AG20443 (cell line): Measurements from ENCODE around the gene TLR7.

ENCODE experiments used
- DNase-seq: peaks from one replicate; pipeline ENCODE4 v3.0.0; 2012; ENCODE audit warnings: low spot score, mixed read lengths

The TLR7 gene

DNA sequence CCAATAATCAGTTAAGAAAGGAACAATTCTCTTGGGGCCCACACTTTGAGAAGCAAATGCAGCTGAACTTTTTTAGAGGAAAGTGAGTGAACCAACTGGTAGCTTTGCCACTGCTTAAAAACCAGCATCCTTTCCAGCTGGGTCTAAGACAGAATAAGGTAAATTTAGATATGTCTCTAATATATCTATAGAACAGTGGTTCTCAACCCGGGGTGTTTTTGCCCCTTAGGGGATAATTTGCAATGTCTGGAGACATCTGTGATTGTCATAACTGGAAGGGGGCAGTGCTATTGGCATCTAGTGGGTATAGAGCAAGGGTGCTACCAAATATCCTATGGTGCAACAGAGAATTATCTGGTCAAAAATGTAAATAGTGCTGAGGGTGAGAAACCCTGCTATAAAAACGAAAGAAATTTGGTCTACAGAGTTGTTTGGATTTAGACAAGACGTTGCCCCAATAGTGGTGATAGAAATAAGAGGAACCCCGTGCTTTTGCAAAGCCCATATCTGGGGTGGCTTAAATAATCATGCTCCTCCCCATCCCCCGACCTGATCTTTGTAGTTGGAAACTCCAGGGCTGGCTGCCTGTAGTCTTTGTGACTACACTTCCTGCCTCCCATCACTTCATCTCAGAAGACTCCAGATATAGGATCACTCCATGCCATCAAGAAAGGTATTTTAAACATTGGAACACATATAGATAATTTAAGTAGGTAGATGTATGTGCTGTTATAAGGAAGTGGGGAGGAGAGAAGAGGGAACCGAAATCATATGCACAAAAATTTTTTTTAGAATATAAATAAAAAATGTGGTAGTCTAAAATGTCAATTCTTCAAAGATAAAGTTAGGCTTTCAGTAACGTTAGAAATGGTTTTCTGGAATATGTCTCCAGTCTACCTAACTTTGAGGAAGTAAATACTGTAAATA is at the start of gene TLR7:
Gene TLR7, plus strand, starts transcription at position 622 of the 927 bp plus-strand sequence. CDS start 507 bp downstream, outside the sequence.
- DNase-seq: no peak

DNA sequence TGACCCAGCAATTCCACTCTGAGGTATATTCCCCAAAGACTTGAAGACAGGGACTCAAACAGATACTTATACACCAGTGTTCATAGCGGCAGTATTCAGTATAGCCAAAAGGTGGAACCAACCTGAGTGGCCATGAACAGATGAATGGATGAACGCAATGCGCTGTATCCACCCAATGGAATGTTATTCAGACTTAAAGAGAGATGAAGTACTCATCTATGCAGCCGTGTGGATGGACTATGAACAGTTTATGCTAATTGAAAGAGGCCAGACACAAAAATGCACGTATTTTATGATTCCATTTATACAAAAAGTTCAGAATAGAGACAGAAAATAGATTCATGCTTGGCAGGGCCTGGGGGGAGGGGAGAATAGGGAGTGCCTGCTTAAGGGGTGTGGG is 49.3 kb upstream of the TLR7 start:
- no peak for DNase-seq

DNA sequence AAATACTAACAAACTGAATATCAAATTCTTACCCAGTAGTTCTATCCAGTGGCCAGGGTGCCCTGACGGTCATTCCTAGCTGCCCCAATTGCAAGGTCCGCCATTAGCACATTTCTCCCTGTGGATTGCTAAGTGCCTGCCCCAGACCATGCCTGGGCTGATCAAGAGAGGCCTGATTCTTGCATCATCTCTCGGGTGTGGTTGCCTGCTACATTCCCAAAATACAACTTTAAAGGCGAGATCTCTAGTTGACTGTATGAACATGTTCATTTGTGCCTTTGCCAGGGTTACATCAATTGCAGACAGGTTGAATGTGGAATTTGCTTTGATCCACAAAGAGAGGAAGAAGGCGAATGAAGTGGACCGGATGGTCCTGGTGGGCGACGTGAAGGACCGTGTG is 47.6 kb upstream of the TLR7 start:
- DNase-seq: no peak

DNA sequence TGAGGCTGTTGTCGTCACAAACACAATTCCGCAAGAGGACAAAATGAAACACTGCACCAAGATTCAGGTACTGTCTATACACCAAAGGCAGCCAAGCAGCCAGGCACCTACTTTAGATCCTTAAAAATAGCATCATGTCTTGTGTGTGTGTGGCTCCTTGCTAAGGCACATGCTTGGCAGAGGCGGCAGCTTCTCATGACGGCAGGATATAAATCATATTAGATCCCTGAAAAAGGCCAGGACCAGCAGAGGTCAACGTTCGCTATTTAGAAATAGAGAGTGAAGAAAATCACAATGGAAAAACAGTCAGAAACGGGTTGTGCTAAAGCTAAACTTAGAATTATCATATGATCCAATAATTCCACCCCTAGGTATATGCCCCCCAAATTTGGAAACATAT is 46.1 kb upstream of the TLR7 start:
- DNase-seq: no peak

DNA sequence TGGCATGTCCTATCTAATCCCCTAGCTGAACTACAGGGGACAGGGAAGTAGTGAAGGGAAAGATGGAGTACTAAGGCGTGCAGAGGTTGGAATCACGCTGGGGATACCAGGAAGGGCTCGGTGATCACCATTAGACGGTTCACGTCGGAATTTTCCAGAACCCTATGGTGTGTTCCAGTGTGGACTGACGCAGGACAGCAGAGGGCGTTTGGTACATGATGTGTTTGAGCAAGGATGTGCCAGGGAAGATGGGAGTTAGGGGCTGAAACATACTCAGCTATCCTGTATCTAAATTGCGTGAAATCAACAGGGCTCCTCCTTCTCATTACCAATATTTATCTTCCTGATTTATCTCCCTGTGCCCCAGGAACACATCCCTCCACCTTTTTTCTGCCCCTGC is 41.9 kb upstream of the TLR7 start:
- DNase-seq: no peak

DNA sequence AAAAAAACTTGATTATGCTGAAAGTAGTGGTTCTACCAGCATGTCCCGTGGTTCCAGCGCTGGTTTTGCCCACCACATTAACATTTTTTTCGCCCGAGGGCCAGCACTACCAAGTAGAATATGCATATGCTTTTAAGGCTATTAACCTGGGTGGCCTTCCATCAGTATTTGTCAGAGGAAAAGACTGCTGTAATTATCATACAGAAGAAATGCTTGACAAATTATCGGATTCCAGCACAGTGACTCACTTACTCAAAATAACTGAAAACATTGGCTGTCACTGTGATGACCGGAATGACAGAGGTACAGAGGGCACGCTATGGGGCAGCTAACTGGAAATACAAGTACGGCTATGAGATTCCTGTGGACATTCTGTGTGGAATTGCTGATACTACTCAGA is 41.1 kb upstream of the TLR7 start:
- DNase-seq: no peak

DNA sequence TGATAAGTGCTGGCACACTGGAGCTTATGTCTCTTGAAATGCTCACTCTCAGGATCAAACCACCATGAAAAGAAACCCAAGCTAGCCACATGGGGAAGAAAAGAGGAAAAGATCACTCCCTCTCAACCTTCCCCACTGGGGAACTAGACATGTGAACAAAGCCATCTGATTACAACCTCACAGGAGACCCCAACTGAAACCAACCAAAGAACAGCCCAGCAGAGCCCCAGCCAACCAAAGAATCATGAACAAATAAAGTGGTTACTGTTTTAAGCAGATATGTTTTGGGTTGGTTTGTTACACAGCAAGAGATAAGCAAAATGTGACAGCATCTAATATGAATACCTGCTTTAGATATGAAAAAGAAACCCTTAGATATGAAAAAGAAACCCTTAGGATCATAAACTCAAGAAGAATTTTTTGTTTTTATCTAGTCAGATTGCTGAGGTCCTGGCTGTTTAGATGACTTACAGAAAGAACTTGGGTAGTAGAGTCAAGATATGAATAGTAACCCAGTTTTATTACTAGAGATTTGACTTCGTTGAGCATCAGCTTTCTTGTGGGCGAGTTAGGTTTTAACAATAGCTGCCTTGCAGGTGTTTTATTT is 23.7 kb upstream of the TLR7 start:
- DNase-seq: no peak

DNA sequence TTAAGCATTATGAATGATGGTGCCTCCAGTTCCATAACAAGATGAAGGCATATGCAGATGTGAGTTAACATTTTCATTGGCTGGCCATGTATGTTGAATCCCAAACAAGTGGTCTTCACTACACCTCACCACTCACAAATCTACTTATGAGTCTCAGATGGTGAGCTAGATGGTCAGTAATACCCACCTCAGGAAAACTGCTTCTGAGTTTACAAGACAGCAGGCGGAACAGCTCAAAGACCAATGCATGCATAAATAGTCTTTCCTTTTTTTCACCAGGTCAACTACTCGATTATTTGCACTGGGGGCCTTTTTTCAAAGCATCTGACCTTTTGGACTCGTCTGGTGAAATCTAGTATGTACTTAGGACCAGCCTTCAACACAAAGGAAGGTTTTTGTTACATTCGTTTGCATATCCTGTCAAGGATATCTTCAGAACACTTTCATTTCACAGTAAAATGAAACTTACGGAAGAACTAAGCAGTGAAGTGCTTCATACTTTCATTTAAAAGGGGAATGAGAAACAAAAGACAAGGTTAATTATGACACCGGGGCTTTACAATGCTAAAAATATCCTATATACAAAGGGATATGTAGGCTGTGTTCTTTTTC is 23.1 kb upstream of the TLR7 start:
- no peak for DNase-seq

DNA sequence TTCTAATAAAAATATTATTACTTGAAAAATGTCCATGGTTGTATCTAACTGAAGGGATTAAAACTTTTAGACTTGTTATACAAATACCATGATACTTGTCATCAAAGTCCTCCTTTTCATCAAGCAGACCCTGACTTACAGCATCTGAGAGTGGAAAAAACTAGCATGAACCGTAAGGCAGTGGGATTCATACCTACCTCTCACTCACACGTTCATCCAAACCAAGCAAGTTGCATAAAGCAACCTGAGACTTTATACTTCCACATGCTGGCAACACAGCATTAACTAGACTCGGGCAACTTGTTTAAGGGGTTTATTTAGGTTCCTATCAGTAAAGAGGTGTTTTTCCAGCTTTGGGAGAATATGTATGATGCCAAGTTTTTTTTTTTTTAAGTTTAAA is 22.6 kb upstream of the TLR7 start:
- DNase-seq: no peak

DNA sequence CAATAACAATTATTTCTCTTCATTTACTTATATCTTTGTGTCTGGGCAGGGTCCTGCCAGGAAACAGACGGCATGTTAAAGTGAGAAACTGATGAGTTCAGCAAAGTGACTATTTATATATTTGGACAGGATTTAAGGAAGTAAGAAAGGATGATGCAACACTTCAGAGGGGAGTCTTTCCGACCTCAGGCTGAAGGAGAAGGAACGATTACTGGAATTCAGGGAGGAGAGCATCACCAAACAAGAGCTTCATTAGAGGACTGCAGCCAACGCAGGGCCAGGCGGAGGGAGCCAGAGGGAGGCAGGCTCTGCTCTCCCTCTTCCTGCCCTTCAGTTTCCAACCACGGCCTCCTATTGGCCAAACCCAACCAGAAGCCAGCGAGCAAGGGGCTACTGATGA is 1.5 kb upstream of the TLR7 start:
- no peak for DNase-seq

DNA sequence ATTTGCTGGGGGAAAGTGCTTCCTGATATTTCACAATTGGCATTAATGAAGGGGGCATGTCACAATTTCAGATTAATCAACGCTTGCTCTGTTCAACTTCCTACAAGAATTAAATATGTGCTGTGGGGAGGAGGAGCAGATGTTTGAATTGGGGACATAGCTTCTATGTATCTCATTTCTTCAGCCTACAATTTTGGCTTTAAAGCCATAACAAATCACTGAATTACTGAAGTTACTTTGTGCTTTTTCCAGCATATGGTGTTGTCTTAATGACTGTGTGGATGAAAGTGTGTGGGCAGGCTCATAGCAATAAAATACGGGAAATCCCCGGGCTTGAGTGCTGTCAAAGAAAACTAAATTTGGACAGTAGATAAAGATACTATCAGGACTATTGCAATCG is 813 bp downstream of the TLR7 start:
- DNase-seq: no peak

DNA sequence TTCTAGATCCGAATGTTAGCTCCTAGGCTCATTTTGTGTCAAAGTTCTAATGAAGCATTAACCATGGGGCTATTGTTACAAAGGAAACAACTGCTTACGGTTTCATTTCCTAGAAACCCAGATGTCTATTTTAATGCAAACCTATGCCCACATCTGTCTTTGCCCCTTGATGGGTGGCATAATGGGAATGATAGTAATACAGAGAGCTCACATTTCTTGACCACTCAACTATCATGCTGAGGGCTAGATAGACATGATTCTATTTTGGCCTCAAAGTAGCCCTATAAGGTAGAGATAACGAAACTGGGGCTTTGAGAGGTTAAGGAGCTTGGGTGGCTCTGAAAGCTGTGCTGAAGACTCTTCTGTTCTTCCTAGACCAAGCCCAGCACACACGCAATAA is 1.9 kb downstream of the TLR7 start:
- no peak for DNase-seq

DNA sequence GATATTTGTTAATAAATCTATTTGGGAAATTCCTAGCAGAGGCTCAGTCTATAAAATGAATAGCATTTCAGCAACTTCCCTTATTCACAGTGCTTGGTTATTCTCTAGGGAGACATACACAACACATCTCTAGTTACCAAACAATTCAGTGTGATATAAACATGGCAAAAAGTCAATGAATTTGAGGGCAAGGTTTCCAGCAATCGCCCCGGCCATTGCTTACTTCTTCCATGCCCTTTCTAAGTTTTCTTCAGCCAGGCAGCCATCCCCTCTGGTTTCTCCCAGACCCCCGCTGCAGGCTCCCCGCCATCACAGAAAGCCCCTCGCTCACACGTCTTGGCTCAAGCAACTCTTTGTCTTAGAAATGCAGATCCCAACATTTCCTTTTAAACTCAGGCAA is 4.4 kb downstream of the TLR7 start:
- no peak for DNase-seq

DNA sequence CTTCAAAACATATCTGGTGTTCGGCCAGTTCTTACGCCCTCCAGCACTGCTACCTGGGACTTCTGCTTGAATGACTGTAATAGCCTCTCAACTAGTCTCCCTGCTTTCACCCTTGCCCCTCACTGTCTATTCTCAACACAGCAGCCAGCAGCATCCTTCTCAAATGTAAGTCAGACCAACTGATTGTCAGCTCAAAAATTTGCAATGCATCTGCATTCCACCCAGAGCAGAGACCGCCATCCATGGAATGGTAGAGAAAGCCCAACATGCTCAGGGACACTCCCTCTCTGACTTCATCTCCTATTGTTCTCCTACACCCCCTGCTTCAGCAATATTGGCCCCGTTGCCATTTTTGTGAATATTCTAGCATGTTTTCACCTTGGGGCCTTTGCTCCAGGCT is 5.9 kb downstream of the TLR7 start:
- DNase-seq: no peak

DNA sequence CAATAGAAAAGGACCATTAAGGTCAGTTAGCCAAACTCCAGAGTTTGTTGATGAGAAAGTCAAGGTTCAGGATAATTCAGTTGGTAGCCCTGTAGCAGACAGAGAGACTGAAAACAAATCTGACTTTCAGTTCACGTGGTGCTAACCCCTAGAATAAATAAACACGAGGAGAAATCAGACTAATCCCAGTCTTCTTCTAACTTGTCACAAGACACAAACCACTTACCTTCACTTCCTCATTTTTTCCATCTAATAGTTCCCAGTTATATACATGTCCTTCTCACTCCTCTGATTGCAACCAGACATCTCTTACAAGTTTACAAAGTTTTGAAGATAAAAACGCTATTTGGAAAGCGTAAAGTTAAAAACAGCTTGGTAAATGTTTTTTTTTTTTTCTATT is 7.7 kb downstream of the TLR7 start:
- DNase-seq: no peak

DNA sequence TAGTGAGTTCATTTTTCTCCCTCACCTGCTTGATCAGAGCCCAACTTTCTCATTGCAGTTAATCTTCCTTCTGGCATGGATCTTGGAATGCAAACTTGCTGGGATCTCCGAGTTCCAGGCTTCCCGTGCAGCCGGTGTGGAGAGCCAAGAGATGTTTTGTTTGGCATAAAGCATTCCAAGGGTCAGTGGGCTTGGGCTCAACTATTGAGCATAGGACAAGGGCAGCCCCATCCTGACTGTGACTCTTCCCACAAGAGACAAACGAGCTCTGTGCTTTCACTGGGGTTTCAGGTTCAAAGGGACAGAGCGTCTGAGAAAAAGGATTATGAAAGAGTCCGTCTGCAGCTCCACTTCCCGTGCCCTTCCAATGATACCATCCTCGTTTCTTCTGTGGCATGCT is 10.5 kb downstream of the TLR7 start:
- no peak for DNase-seq

DNA sequence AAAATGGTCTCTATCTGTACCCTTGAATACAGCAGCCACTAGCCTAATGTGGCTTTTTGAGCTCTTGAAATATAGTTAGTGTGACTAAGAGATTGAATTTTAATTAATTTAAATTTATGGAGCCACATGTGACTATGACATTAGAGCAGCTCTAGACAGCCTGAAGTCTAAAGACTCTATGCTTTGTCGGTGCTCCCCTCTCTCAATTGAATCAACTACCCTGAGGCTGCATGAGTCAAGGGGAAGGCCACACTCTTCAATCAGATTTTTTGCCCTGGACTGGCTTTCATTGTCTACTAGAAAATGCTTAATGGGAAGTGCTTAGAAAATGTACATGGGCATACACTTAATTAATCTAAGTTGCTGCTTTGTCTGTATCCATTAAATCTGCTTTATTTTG is 11.7 kb downstream of the TLR7 start:
- DNase-seq: no peak

DNA sequence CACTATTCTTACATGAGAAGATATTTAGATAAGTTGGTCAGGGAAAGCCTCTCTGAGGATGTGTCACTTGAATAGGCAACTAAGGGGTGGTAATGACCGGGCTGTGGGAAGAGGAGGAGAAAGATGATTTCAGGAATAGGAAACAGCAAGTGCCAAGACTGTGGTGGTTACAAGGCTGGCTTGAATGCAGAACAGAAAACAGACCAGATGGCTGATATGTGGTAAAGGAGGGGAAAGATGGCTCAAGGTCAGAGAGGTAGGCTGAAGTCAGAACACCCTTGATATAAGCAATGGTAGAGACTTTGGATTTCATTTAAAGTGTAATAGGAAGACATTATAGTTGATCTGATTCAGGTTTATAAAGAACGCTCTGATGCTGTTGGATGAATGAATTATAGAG is 15.0 kb downstream of the TLR7 start:
- DNase-seq: no peak

DNA sequence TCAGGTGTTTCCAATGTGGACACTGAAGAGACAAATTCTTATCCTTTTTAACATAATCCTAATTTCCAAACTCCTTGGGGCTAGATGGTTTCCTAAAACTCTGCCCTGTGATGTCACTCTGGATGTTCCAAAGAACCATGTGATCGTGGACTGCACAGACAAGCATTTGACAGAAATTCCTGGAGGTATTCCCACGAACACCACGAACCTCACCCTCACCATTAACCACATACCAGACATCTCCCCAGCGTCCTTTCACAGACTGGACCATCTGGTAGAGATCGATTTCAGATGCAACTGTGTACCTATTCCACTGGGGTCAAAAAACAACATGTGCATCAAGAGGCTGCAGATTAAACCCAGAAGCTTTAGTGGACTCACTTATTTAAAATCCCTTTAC is 18.6 kb downstream of the TLR7 start:
- no peak for DNase-seq

DNA sequence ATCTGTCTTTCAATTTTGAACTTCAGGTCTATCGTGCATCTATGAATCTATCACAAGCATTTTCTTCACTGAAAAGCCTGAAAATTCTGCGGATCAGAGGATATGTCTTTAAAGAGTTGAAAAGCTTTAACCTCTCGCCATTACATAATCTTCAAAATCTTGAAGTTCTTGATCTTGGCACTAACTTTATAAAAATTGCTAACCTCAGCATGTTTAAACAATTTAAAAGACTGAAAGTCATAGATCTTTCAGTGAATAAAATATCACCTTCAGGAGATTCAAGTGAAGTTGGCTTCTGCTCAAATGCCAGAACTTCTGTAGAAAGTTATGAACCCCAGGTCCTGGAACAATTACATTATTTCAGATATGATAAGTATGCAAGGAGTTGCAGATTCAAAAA is 19.7 kb downstream of the TLR7 start:
- DNase-seq: no peak

DNA sequence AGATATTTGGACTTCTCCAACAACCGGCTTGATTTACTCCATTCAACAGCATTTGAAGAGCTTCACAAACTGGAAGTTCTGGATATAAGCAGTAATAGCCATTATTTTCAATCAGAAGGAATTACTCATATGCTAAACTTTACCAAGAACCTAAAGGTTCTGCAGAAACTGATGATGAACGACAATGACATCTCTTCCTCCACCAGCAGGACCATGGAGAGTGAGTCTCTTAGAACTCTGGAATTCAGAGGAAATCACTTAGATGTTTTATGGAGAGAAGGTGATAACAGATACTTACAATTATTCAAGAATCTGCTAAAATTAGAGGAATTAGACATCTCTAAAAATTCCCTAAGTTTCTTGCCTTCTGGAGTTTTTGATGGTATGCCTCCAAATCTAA is 20.3 kb downstream of the TLR7 start:
- DNase-seq: no peak

DNA sequence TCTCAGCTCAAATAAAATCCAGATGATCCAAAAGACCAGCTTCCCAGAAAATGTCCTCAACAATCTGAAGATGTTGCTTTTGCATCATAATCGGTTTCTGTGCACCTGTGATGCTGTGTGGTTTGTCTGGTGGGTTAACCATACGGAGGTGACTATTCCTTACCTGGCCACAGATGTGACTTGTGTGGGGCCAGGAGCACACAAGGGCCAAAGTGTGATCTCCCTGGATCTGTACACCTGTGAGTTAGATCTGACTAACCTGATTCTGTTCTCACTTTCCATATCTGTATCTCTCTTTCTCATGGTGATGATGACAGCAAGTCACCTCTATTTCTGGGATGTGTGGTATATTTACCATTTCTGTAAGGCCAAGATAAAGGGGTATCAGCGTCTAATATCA is 20.9 kb downstream of the TLR7 start:
- no peak for DNase-seq

DNA sequence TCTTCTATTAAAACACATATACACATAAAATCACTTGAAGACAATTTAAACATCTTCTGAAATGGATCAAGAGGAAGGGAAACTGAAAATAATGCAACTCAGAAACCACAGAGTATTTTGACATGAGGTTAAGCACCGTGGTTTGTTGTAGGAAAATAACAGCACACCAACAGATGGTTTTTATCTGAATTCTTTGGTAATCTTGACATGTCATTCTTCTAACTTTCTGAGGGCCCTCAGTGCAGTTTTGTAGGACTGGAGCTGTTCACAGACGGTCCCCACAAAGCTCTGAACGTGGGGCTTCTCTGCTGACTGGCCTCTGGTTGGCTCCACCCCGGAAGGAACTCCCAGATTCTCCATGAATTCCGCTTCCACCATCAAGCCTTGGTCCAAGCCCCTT is 23.6 kb downstream of the TLR7 start:
- no peak for DNase-seq
